ENCODE data around the gene FGF9.

FGF9 gene

DNA sequence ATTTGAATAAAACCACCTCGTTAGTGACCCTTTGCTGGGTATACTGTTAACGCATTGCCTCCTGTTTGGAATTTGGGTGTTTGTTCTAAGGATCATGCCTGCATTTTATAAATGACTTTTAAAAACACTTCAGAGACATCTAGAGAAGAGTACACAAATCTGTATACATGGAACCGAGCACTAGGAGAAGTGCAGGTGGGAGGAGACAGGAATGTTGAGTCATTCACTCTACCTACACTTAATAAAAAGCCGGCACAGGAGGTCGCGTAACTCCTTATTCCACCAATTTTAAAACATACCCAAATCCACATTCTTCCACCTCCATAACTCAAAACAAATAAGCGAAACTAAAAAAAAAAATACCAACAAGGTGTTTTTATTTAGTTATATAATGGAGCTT lies 48.6 kb downstream of the FGF9 start:
- DNase-seq, result no peak

DNA sequence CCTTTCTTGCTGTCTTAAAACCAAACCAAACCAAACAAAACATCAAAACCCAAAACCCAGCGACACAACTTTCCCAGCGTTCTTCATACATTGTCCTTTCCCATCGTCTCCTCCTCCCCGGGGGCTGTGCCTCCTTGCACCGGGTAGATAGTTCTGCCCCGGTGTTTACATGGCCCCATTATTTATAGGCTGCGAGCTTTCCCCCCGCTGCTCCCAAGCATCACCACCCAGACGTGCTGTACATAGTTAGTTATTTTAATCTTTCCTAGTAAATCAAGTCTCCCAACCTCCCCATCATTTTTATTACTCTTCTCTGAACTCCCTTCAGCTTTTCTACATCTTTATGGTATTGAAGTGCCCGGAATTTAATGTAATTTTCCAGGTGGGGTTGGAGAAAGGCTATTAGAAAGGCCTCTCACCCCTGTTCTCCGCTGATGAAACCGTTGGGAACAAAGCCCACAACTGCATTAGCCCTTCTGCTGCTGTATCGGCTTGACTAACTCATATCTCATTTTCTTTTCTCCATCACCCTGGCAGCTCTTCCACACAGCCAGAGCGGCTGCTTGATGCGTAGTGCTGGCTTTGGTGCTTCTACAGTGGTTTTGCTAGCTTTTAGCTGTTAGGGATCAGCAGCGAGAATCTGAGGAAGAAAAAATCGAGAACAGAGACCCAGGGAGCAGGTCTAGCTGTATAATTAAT lies 53.1 kb downstream of the FGF9 start:
- DNase-seq, result no peak

GRCh38 chr13:21730186-21730880 lies 59.5 kb downstream of the FGF9 start:
- no peak for DNase-seq

GRCh38 chr13:21733475-21734263 lies 62.8 kb downstream of the FGF9 start:
- DNase-seq, result no peak

DNA sequence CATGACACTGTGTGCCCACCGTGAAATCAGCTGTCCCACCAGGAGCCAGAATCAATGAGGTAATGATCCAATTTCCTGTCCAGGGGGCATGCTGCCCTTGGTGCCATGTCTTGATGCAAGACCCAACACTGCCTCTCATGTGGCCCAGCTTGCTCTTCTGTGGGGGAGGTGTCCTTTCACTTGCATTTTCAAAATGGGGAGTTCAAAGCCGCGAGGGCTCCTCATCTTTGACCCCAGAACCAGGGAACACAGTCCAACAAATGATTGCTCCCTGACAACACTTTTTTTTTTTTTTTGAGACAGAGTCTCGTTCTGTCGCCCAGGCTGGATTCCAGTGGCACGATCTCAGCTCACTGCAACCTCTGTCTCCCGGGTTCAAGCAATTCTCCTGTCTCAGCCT lies 64.1 kb downstream of the FGF9 start:
- no peak for DNase-seq

- DNase-seq, result no peak
These were observed 65.0 kb downstream of the FGF9 start for GRCh38 chr13:21735701-21736401.

DNA sequence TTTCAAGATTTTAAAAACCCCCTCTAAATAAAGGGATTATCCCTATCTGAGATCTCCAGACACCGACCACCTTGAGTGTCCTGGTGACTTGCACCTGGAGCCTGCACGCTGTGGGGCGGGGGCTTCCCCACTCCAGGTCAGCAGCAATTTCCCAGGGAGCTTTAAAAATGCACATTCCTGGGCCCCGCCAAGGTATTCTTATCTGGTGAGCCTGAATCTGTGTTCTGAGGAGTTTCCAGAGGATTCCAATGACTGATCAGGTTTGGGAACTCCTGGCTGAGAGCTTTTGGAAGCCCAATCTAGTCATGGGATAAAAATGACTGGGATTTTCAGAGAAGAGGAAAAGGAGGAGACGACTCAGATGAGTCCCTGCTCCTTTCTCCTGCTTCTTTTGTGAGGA lies 66.1 kb downstream of the FGF9 start:
- no peak for DNase-seq

GRCh38 chr13:21738630-21739029 lies 67.8 kb downstream of the FGF9 start:
- no peak for DNase-seq

DNA sequence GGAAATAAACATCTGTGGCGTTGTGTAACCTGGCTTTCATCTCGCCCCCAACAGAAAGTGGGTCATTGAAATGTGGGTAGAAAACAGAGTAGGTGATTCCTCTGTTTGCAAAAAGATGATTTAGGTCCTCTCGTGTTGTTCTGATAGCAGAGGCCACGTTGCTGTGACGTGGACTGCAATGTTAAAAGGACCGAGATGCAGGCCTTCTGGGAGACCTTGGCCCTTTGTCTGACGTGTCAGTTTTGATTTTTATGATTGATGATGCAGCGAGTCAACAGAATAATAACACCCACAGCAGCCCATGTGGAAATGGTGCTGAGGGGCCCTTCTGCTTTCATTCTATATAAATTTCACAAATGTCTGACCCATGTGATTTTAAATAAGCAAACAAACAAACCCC lies 68.9 kb downstream of the FGF9 start:
- DNase-seq, result no peak

GRCh38 chr13:21741396-21741979 lies 70.6 kb downstream of the FGF9 start:
- DNase-seq, result no peak

- DNase-seq, result no peak
These were observed 71.2 kb downstream of the FGF9 start for GRCh38 chr13:21742096-21742495.

DNA sequence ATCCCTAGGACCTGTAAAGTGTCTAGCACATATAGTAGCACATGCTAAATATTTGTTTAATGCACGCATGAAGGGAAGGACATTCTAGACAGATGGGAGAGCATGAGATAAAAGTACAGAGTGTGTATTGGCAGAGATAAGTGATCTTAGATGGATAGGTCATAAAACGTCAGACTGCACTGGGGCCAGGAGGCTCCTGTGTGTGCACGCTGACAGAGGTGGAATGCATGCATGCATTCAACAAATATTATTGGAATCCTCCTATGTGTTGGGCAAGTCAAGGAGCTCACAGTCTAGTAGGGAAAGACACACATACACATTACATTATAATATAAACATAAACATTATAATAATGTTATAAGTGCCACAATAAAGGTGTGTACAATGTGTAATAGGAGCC lies 73.3 kb downstream of the FGF9 start:
- no peak for DNase-seq

DNA sequence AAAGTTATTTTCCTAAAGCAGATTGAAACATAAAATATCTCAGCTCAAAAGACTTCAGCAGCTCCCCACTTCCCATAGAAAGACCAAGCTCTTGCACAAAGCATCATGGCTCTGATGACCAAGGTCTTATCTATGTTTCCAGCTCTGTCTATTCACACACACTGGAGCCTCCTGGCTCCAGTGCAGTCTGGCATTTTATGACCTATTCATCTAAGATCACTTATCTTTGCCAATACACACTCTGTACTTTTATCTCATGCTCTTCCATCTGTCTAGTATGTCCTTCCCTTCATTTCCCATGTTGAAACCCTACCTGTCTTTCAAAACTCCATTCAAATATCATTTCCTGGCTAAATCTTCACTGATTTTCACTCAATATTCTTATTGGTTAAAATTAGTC lies 74.4 kb downstream of the FGF9 start:
- DNase-seq, result no peak

DNA sequence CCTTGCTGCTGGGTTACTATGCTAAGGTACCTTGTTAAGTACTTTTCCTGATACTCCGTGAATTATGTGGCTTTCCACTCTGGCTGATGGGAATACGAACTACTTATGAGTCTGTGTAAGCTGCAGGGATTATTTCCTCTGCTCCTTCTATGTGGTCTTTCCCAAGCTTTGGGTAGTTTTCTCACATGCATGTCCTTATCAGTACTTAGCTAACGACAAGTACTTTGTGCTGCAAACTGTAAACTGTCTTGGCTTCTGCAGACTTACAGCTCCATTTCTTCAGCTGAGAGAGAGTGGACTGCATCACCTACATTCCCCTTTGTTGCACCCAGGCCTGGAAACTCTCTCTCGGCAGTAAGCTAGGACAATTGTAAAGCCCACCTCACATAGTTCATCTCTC lies 76.6 kb downstream of the FGF9 start:
- DNase-seq, result no peak

- DNase-seq, result no peak
These were observed 77.3 kb downstream of the FGF9 start for GRCh38 chr13:21748166-21748565.

DNA sequence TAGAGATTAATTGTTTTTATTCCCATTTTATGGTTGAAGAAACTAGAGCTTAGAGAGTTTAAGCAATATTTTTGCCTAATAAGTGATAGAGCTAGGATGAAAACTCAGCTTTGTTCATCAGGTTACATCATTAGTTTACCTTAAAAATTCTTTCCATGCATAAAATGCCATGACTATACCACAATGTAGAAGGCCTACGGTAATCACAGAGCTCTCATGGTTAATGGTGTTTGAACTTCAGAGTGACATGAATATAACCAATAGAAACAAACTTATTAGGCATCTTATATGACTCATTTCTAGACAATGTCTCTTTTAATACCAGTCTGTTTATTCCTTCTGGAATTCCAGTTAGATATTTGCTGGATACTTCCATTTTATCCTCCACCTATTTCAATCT lies 78.5 kb downstream of the FGF9 start:
- no peak for DNase-seq

GRCh38 chr13:21752501-21752900 lies 81.6 kb downstream of the FGF9 start:
- DNase-seq, result no peak

DNA sequence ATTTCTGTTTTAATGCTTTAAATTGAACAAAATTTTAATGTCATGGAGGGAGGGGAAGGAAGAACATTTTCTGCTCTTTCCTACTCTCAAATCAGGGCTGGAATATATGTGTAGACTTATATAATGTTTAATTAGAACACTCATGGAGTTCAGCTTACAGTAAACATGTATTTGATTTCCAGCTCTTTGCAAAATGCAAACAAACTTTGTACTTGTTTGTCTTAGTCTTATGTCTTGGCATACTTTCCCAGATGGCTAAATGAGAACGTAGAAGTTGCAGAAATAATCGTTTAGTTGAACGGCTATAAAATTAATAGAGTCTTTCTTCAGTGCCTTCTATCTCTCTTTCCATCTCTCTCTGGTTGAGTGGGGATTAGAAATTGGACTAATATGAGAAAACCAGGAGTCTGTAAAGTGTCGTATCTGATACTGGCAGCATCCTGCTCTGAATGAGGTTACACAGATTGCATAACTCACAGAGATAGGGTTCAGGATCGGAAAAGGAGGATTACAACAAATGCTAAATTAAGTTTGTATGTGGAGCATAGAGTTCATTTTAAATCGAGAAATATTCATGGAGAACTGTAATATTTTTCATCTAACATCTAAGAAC lies 82.3 kb downstream of the FGF9 start:
- DNase-seq, result no peak

Measured in CD4-positive, alpha-beta T cell treated with Interleukin-17A for 4 hours (primary cell).